PFSK-1 (cell line): Measurements from ENCODE around the gene GAGE2A.
"Not testable (repeated sequence)": the region's sequence is repeated elsewhere in the genome, so short reads cannot be mapped to it uniquely, and the experiment has no call there.

Experiments
- POLR2AphosphoS5 ChIP-seq: IDR thresholded peaks from 2 replicates; pipeline ENCODE4 v1.6.1; 2012; ENCODE audit warnings: low read depth, mild to moderate bottlenecking, control low read depth, low read length, moderate library complexity
- SIN3A ChIP-seq: IDR thresholded peaks from 2 replicates; pipeline ENCODE4 v1.6.1; 2012; ENCODE audit warnings: mild to moderate bottlenecking, low read length, moderate library complexity, borderline replicate concordance; ENCODE audit not compliant: insufficient read depth
- TAF1 ChIP-seq: IDR thresholded peaks from 2 replicates; pipeline ENCODE4 v1.6.1; 2012; ENCODE audit warnings: low read length, control low read depth, borderline replicate concordance; ENCODE audit not compliant: insufficient read depth
- TF ChIP-seq, protein P1 (sequence below), 2 experiments: IDR thresholded peaks; 2 replicates each; pipeline versions ENCODE4 v1.6.1 to v1.8.0; 2011 to 2012; ENCODE audit warnings: low read depth in 2 of 2, low read length in 2 of 2, control low read depth in 1 of 2, inconsistent platforms in 1 of 2, mild to moderate bottlenecking in 1 of 2, moderate library complexity in 1 of 2; ENCODE audit not compliant: insufficient read depth in 1 of 2

DNA sequence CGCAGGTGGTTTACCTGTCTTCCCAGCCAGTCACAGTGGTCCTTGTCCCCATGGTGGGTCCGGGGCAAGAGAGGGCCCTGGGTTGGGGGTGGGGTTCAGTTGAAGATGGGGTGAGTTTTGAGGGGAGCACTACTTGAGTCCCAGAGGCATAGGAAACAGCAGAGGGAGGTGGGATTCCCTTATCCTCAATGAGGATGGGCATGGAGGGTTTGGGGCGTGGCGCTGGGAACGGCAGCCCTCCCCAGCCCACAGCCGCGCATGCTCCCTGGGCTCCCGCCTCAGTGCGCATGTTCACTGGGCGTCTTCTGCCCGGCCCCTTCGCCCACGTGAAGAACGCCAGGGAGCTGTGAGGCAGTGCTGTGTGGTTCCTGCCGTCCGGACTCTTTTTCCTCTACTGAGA is 47.9 kb upstream of the GAGE2A start, which contains the start of gene GAGE12D:
- TF ChIP-seq POLR2AphosphoS5, TAF1, SIN3A: not testable (repeated sequence)
- TF ChIP-seq, protein P1, sequence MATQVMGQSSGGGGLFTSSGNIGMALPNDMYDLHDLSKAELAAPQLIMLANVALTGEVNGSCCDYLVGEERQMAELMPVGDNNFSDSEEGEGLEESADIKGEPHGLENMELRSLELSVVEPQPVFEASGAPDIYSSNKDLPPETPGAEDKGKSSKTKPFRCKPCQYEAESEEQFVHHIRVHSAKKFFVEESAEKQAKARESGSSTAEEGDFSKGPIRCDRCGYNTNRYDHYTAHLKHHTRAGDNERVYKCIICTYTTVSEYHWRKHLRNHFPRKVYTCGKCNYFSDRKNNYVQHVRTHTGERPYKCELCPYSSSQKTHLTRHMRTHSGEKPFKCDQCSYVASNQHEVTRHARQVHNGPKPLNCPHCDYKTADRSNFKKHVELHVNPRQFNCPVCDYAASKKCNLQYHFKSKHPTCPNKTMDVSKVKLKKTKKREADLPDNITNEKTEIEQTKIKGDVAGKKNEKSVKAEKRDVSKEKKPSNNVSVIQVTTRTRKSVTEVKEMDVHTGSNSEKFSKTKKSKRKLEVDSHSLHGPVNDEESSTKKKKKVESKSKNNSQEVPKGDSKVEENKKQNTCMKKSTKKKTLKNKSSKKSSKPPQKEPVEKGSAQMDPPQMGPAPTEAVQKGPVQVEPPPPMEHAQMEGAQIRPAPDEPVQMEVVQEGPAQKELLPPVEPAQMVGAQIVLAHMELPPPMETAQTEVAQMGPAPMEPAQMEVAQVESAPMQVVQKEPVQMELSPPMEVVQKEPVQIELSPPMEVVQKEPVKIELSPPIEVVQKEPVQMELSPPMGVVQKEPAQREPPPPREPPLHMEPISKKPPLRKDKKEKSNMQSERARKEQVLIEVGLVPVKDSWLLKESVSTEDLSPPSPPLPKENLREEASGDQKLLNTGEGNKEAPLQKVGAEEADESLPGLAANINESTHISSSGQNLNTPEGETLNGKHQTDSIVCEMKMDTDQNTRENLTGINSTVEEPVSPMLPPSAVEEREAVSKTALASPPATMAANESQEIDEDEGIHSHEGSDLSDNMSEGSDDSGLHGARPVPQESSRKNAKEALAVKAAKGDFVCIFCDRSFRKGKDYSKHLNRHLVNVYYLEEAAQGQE (IDR thresholded peaks at IDR 0.05; ENCODE audit: insufficient read depth in 1 of 2, low read depth in 2 of 2, low read length in 2 of 2): not testable (repeated sequence)
